Brain microvascular endothelial cell (primary cell): ENCODE data around the gene HIPK4.

Experiments
- DNase-seq: peaks from one replicate; pipeline ENCODE4 v3.0.0-alpha.2; 2020
- H3K27ac ChIP-seq: fragments of 250-450 bp; sonication (Bioruptor Pico); 2 replicates; pipeline ENCODE4 v1.5.1; 2020; ENCODE audit warnings: mild to moderate bottlenecking, moderate library complexity
- H3K27me3 ChIP-seq: fragments of 250-450 bp; sonication (Bioruptor Pico); replicated peaks from 2 replicates; pipeline ENCODE4 v1.5.1; 2020; ENCODE audit warnings: mild to moderate bottlenecking
- H3K36me3 ChIP-seq: fragments of 250-450 bp; sonication (Bioruptor Pico); replicated peaks from 2 replicates; pipeline ENCODE4 v1.5.1; 2020; ENCODE audit warnings: mild to moderate bottlenecking
- H3K4me3 ChIP-seq: 2 replicates; pipeline ENCODE4 v1.5.1; 2011; ENCODE audit warnings: low read depth, mild to moderate bottlenecking, control low read depth, low read length, moderate library complexity
- CTCF ChIP-seq: IDR thresholded peaks from 2 replicates; pipeline ENCODE4 v1.5.1; 2011; ENCODE audit warnings: low read depth, mild to moderate bottlenecking, moderate library complexity, low read length, control low read depth, inconsistent platforms; ENCODE audit errors: missing control alignments
- in situ Hi-C: cut with HindIII; loops from 2 replicates; pipeline ENCODE4 v1.10.0; 2017; ENCODE audit warnings: low sequenced_read_pairs, low pct_ligation_motif_present

The HIPK4 gene

GRCh38 chr19:40420766-40421765 is 31.1 kb upstream of the HIPK4 start:
- H3K27ac ChIP-seq: peak overlapping the region; percentile 85
- in situ Hi-C loops: no loop called here
- H3K27me3 ChIP-seq: no peaks in the 10 kb centered on the region
- H3K4me3 ChIP-seq: peak overlapping the region; percentile 63
- H3K36me3 ChIP-seq: peaks cover 13% of the 10 kb centered on the region
- peak; percentile 99 for TF ChIP-seq CTCF
- peak; percentile 67 for DNase-seq

- H3K36me3 ChIP-seq: peaks cover 13% of the 10 kb centered on the region
- TF ChIP-seq CTCF: no peak
- DNase-seq: no peak
- H3K27ac ChIP-seq: no peak overlapping the region
- peak overlapping the region; percentile 63 for H3K4me3 ChIP-seq
- in situ Hi-C loops: no loop called here
- H3K27me3 ChIP-seq: no peaks in the 10 kb centered on the region
Observed at GRCh38 chr19:40420451-40420765, 30.4 kb upstream of the HIPK4 start.

GRCh38 chr19:40419780-40420179 is 29.8 kb upstream of the HIPK4 start:
- no peak for DNase-seq
- no peak overlapping the region for H3K27ac ChIP-seq
- H3K27me3 ChIP-seq: no peaks in the 10 kb centered on the region
- no peak overlapping the region for H3K4me3 ChIP-seq
- in situ Hi-C loops: no loop called here
- H3K36me3 ChIP-seq: peaks cover 13% of the 10 kb centered on the region
- no peak for TF ChIP-seq CTCF

GRCh38 chr19:40419066-40419612 is 29.2 kb upstream of the HIPK4 start:
- Histone ChIP-seq H3K36me3 (peaks cover 13% of the 10 kb centered on the region), H3K27ac (no peak overlapping the region), H3K4me3 (no peak overlapping the region), H3K27me3 (no peaks in the 10 kb centered on the region)
- in situ Hi-C loops: no loop called here
- no peak for DNase-seq
- TF ChIP-seq CTCF: no peak

GRCh38 chr19:40418040-40418439 is 28.1 kb upstream of the HIPK4 start:
- Histone ChIP-seq H3K27ac (no peak overlapping the region), H3K27me3 (no peaks in the 10 kb centered on the region), H3K4me3 (no peak overlapping the region), H3K36me3 (peaks cover 9% of the 10 kb centered on the region)
- in situ Hi-C loops: no loop called here
- TF ChIP-seq CTCF: no peak
- no peak for DNase-seq
